Stomach (tissue), 9 donors: ENCODE data around the gene GMDS. TPM values are rescaled to one million over a fixed set of nuclear protein-coding genes. Genes with fewer than 3 reads are reported as not detected.

Experiments
- DNase-seq, 2 donors: peaks; one replicate each; pipeline versions ENCODE4 v3.0.0 to v3.0.0-alpha.2; 2013 to 2019
- H3K27ac ChIP-seq, 5 donors: fragments of 200-600 bp in 4 of 5; sonication (generic) in 4 of 5; one replicate each; pipeline ENCODE4 v1.5.1; 2013 to 2019; ENCODE audit warnings: mild to moderate bottlenecking in 1 of 5, moderate library complexity in 1 of 5
- H3K27me3 ChIP-seq, 3 donors: fragments of 200-600 bp; sonication (generic); one replicate each; pipeline ENCODE4 v1.5.1; 2017 to 2019; ENCODE audit warnings: mixed run types in 1 of 3
- H3K36me3 ChIP-seq, 4 donors: fragments of 200-600 bp; sonication (generic); 1 replicate in 3 of 4; 2 replicates in 1 of 4; pipeline ENCODE4 v1.5.1; 2016 to 2019
- H3K4me1 ChIP-seq, 4 donors: fragments of 200-600 bp; sonication (generic); one replicate each; pipeline ENCODE4 v1.5.1; 2016 to 2019
- H3K4me3 ChIP-seq, 4 donors: fragments of 200-600 bp; sonication (generic) in 3 of 4; one replicate each; pipeline ENCODE4 v1.5.1; 2016 to 2019; ENCODE audit warnings: mild to moderate bottlenecking in 1 of 4
- H3K9me3 ChIP-seq, 4 donors: fragments of 200-600 bp; sonication (generic); one replicate each; pipeline ENCODE4 v1.5.1; 2016 to 2019
- CTCF ChIP-seq, 7 experiments: fragments of 450-650 bp in 4 of 7; fragments of 200-600 bp in 3 of 7; sonication (generic) in 3 of 7; IDR thresholded peaks; one replicate each; pipeline ENCODE4 v1.5.1; 2016 to 2019; ENCODE audit warnings: antibody characterized with exemption in 7 of 7, control low read depth in 2 of 7, mild to moderate bottlenecking in 1 of 7
- EP300 ChIP-seq: sonication (generic); formaldehyde crosslinking; IDR thresholded peaks from one replicate; pipeline ENCODE4 v1.6.1; 2017; ENCODE audit warnings: antibody characterized with exemption
- POLR2A ChIP-seq, 4 donors: fragments of 450-650 bp; IDR thresholded peaks; one replicate each; pipeline ENCODE4 v1.6.1; 2016; ENCODE audit warnings: antibody characterized with exemption in 4 of 4, control low read depth in 2 of 4, mild to moderate bottlenecking in 1 of 4, moderate library complexity in 1 of 4
- POLR2AphosphoS5 ChIP-seq, 3 donors: sonication (generic); formaldehyde crosslinking; IDR thresholded peaks; one replicate each; pipeline ENCODE4 v1.6.1; 2016; ENCODE audit warnings: antibody characterized with exemption in 3 of 3
- WGBS, 5 donors: extraction: QIAGEN DNeasy Blood & Tissue Kit in 3 of 5; methylation state at CpG; one replicate each; pipeline versions ENCODE4 v1.1.5 to v1.1.7; 2013 to 2018; 5-methylcytosine and 5-hydroxymethylcytosine counted together
- intact Hi-C: fragments of 100-400 bp; cut with DNase I; formaldehyde crosslinking; loops from one replicate; pipeline ENCODE4 v1.15.1; 2023; ENCODE audit warnings: low total_unique reads
- polyA plus RNA-seq, 3 donors: library from polyadenylated mRNA; stranded (reverse); fragments of 200-250 nt; gene quantifications; one replicate each; pipeline ENCODE4 v1.2.3, GENCODE V29; 2013
- total RNA-seq, 5 donors: library from RNA; depleted of rRNA; stranded (reverse); fragments of >200 nt; gene quantifications; one replicate each; pipeline versions ENCODE4 v1.1.0 to v1.2.3, GENCODE V29; 2014 to 2016
- donor health status: healthy with polysubstance abuse.
- donor health status: Bipolar disorder and iron deficiency.
- donor health status: healthy.

The GMDS gene
- total and polyA plus RNA-seq, 8 donors: 83.7 to 262 (median 121) TPM

- no peak for DNase-seq
- 89 to 96% (median 94%) methylated on average over 12 to 13 of the region's 13 CpGs for WGBS, 5 donors
Measured at GRCh38 chr6:1780251-1780867, 465.0 kb downstream of the GMDS start.

GRCh38 chr6:1778686-1779235 is 466.6 kb downstream of the GMDS start:
- H3K9me3 ChIP-seq: no peaks in the 10 kb centered on the region
- no peaks in the 10 kb centered on the region for H3K27me3 ChIP-seq
- no peaks in the 10 kb centered on the region for H3K36me3 ChIP-seq
- H3K27ac ChIP-seq: no peak overlapping the region
- 77 to 90% (median 84%) methylated on average over 10 of the region's 10 CpGs for WGBS, 5 donors
- intact Hi-C loops: no loop called here
- H3K4me1 ChIP-seq: peaks cover 0 to 16% (median 0%) of the 10 kb centered on the region in 4 donors
- DNase-seq: peak in 1 of 2 donors; percentile 46
- TF ChIP-seq POLR2AphosphoS5 (IDR thresholded peaks at IDR 0.05) (peak in 1 of 3 donors; percentile 19), CTCF (IDR thresholded peaks at IDR 0.05) (no peak)
- H3K4me3 ChIP-seq: no peak overlapping the region

More at GRCh38 chr6:1780251-1780867, 465.0 kb downstream of the GMDS start:
- H3K4me3 ChIP-seq: no peak overlapping the region
- H3K36me3 ChIP-seq: peaks cover 0 to 2% (median under 1%) of the 10 kb centered on the region in 4 donors
- no peaks in the 10 kb centered on the region for H3K27me3 ChIP-seq
- no peak overlapping the region for H3K27ac ChIP-seq
- H3K9me3 ChIP-seq: no peaks in the 10 kb centered on the region
- peaks cover 0 to 16% (median 0%) of the 10 kb centered on the region in 4 donors for H3K4me1 ChIP-seq
- intact Hi-C loops: no loop called here
- TF ChIP-seq POLR2A (IDR thresholded peaks at IDR 0.05) (no peak), EP300 (no peak), POLR2AphosphoS5 (IDR thresholded peaks at IDR 0.05) (no peak), CTCF (IDR thresholded peaks at IDR 0.05) (no peak)

GRCh38 chr6:1777921-1778685 is 467.3 kb downstream of the GMDS start:
- TF ChIP-seq CTCF (IDR thresholded peaks at IDR 0.05): no peak
- TF ChIP-seq EP300: no peak
- TF ChIP-seq POLR2AphosphoS5 (IDR thresholded peaks at IDR 0.05): no peak
- no peak for TF ChIP-seq POLR2A (IDR thresholded peaks at IDR 0.05)
- H3K4me1 ChIP-seq: peaks cover 0 to 16% (median 0%) of the 10 kb centered on the region in 4 donors
- WGBS, 5 donors: 77 to 87% (median 80%) methylated on average over 9 of the region's 9 CpGs
- no peaks in the 10 kb centered on the region for H3K9me3 ChIP-seq
- H3K27me3 ChIP-seq: no peaks in the 10 kb centered on the region
- no peak overlapping the region for H3K4me3 ChIP-seq
- no peak overlapping the region for H3K27ac ChIP-seq
- intact Hi-C loops: no loop called here
- DNase-seq: no peak
- no peaks in the 10 kb centered on the region for H3K36me3 ChIP-seq

GRCh38 chr6:1775441-1775840 is 470.0 kb downstream of the GMDS start:
- DNase-seq: no peak
- no peaks in the 10 kb centered on the region for H3K27me3 ChIP-seq
- H3K9me3 ChIP-seq: no peaks in the 10 kb centered on the region
- intact Hi-C loops: no loop called here
- peaks cover 0 to 16% (median 7%) of the 10 kb centered on the region in 4 donors for H3K4me1 ChIP-seq
- H3K4me3 ChIP-seq: no peak overlapping the region
- no peak overlapping the region for H3K27ac ChIP-seq
- no peaks in the 10 kb centered on the region for H3K36me3 ChIP-seq
- 55 to 76% (median 59%) methylated on average over 2 of the region's 2 CpGs for WGBS, 5 donors
- TF ChIP-seq CTCF (IDR thresholded peaks at IDR 0.05) (no peak), EP300 (no peak), POLR2A (IDR thresholded peaks at IDR 0.05) (no peak), POLR2AphosphoS5 (IDR thresholded peaks at IDR 0.05) (no peak)
